Measurements from ENCODE around the gene PPP1R12B.
"Not testable (repeated sequence)": the region's sequence is repeated elsewhere in the genome, so short reads cannot be mapped to it uniquely, and the experiment has no call there.

The PPP1R12B gene

GRCh38 chr1:202613571-202613970 is 265.1 kb downstream of the PPP1R12B start:
- no peak for DNase-seq (ENCODE audit: low read depth)

- not testable (repeated sequence) for DNase-seq (ENCODE audit: low read depth)
Measured at GRCh38 chr1:202614363-202615207, 266.1 kb downstream of the PPP1R12B start.

GRCh38 chr1:202615208-202615500 is 266.7 kb downstream of the PPP1R12B start:
- DNase-seq (ENCODE audit: low read depth) = not testable (repeated sequence)

- DNase-seq (ENCODE audit: low read depth) = no peak
Measured at GRCh38 chr1:202615501-202616354, 267.2 kb downstream of the PPP1R12B start.

- no peak for DNase-seq (ENCODE audit: low read depth)
Measured at GRCh38 chr1:202616355-202616915, 267.9 kb downstream of the PPP1R12B start.

GRCh38 chr1:202619012-202619411 is 270.5 kb downstream of the PPP1R12B start:
- not testable (repeated sequence) for DNase-seq (ENCODE audit: low read depth)

GRCh38 chr1:202619505-202619904 is 271.0 kb downstream of the PPP1R12B start:
- DNase-seq (ENCODE audit: low read depth) = no peak

GRCh38 chr1:202620036-202620435 is 271.5 kb downstream of the PPP1R12B start:
- DNase-seq (ENCODE audit: low read depth) = not testable (repeated sequence)

GRCh38 chr1:202621446-202621845 is 272.9 kb downstream of the PPP1R12B start:
- no peak for DNase-seq (ENCODE audit: low read depth)

- DNase-seq (ENCODE audit: low read depth) = no peak
Measured at GRCh38 chr1:202622388-202622787, 273.9 kb downstream of the PPP1R12B start.

- DNase-seq (ENCODE audit: low read depth) = no peak
Measured at GRCh38 chr1:202623075-202623474, 274.6 kb downstream of the PPP1R12B start.

- DNase-seq (ENCODE audit: low read depth) = not testable (repeated sequence)
Measured at GRCh38 chr1:202623476-202623875, 275.0 kb downstream of the PPP1R12B start.

- no peak for DNase-seq (ENCODE audit: low read depth)
Measured at GRCh38 chr1:202624088-202624780, 275.7 kb downstream of the PPP1R12B start.

- no peak for DNase-seq (ENCODE audit: low read depth)
Measured at GRCh38 chr1:202624781-202625108, 276.2 kb downstream of the PPP1R12B start.

- DNase-seq (ENCODE audit: low read depth) = peak; percentile 24
Measured at GRCh38 chr1:202625416-202626360, 277.2 kb downstream of the PPP1R12B start.

- not testable (repeated sequence) for DNase-seq (ENCODE audit: low read depth)
Measured at GRCh38 chr1:202627036-202627435, 278.5 kb downstream of the PPP1R12B start.

- DNase-seq (ENCODE audit: low read depth) = no peak
Measured at GRCh38 chr1:202627841-202628565, 279.5 kb downstream of the PPP1R12B start.

GRCh38 chr1:202628646-202629215 is 280.2 kb downstream of the PPP1R12B start:
- no peak for DNase-seq (ENCODE audit: low read depth)

GRCh38 chr1:202629257-202629811 is 280.8 kb downstream of the PPP1R12B start:
- DNase-seq (ENCODE audit: low read depth) = not testable (repeated sequence)

- not testable (repeated sequence) for DNase-seq (ENCODE audit: low read depth)
Measured at GRCh38 chr1:202630096-202630495, 281.6 kb downstream of the PPP1R12B start.
